Epidermal melanocyte (primary cell): ENCODE measurements around the gene ZNF138.

Source experiments
- DNase-seq: peaks from one replicate; pipeline ENCODE4 v3.0.0; 2011; ENCODE audit warnings: low spot score; ENCODE audit not compliant: insufficient read length

ZNF138 gene

DNA sequence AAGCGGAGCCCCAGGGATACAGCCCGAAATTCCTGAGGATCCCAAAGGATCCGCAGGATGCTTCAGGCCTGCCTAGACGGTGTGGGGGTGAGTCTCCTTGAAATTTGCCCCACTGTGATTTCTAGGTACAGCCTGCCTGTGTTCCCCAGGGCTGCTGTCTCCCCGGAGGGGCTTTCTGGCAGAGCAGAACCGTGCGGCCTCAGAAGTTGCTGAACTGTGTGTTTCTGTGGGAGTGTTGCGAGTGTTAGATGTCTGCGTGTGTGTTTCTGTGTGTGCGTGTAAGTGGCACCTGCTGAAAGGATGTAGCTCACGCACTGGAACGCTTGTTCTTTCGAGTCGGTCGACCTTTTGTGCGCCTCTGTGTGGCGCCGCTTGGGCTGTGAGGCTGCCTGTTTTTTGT lies 81.0 kb downstream of the ZNF138 start:
- no peak for DNase-seq

DNA sequence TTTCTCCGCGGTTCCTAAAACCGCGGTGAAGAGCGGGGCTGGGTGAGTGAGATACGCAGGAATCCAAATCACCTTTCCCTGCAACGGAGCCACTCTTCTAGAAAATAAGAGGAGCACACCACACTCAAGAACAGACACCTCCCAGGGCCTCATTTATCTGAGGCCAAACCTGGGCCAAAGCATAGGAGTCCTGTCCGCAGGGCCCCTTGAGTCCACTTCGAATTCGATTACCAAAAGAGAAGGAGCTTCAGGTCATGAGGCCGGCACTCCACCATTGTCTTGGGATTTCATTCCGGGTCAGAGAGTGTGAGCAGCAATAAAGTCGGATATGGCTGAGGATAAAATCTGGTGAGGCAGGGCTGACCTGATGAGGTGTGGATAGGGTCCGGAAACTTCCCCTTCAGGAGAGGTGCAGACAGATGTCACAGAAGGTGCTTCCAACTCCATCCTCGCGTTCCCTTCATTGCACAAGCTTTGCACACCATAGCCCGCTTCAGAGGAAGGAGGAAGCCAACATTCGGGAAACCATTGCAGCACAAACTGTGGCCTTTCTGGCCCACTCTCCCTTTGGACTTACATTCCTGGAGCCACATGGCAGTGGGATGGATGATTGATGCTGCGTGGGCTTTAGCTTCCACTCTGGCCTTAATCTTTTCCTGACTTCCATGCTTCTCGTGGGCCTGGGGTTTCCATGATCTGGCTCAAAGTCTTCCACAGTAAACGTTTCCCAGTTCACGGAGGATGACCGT lies 81.6 kb downstream of the ZNF138 start:
- DNase-seq = no peak

GRCh38 chr7:64876792-64877713 lies 82.8 kb downstream of the ZNF138 start:
- no peak for DNase-seq

GRCh38 chr7:64877714-64878610 lies 83.7 kb downstream of the ZNF138 start:
- DNase-seq = no peak

DNA sequence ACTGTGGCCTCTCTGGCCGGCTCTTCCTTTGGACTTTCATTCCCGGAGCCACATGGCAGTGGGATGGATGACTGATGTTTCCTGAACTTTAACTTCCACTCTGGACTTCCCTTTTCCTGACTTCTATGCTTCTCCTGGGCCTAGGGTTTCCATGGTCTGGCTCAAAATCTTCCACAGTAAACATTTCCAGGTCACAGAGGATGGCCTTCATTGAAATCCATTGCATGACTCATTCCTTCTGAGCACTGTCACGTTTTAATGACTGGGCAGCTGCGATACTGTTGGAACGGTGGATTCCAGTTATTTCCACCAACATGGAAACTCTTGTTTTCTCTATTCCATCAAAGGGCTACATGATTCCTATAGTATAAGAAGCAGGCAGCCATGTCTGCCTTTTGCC lies 84.5 kb downstream of the ZNF138 start:
- no peak for DNase-seq

- DNase-seq = no peak
Observed at GRCh38 chr7:64879086-64879730, 85.0 kb downstream of the ZNF138 start.

DNA sequence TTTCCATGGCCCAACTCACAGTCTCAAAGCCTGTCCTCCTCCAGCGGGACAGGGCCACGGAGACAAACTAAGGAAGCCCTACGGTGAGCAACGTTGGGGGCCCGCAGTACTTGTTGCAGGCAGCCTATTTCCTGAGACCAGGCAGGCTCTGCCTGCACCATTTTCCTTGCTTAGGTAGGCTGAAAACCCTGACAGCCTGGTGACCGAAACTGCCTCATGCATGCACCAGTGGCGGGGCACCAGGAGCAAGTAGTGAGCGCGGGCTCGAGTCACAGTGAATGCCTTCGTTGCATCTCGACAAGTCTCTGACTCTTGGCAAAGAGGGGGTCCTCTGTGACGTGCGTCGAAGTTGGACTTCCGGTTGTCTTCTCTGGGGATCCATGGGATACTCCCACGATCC lies 85.6 kb downstream of the ZNF138 start:
- DNase-seq = no peak

- DNase-seq = no peak
Observed at GRCh38 chr7:64880322-64881297, 86.4 kb downstream of the ZNF138 start.

GRCh38 chr7:64881461-64882287 lies 87.4 kb downstream of the ZNF138 start:
- no peak for DNase-seq

DNA sequence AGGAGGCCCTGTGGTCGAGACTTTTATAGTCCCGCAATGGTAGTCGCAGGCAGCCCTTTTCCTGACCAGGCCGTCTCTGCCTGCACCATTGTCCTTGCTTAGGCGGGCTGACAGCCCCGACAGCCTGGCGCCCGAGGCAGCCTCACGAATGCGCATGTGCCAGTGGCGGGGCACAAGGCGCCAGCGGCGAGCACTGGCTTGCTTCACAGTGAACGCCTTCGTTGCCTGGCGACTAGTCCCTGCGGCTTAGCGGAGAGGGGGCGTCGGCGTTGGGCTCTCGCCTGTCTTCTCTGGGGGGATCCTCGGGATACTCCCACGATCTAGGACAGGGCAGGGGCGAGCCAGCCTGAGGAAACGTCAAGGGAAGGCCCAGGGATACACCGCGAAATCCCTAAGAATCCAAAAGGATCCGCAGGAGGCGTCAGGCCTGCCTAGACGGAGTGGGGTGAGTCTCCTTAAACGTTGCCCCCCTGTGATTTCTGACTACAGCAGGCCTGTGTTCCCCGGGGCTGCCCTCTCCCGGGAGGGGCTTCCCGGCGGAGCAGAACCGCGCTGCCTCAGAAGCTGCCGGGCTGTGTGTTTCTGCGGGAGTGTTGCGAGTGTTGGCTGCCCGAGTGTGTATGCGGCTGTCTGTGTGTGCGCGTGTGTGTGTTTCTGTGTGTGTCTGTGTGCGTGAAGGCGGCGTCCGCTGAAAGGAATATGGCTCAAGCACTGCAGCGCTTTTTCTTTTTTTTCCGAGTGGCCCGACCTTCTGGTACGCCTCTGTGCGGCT lies 88.3 kb downstream of the ZNF138 start:
- no peak for DNase-seq
